GM18517 (cell line): ENCODE data around the gene MARCKSL1.
"Not testable (repeated sequence)": the region's sequence is repeated elsewhere in the genome, so short reads cannot be mapped to it uniquely, and the experiment has no call there.

Experiments
- ATAC-seq: cut with Tn5 transposase; IDR thresholded peaks from one replicate; pipeline ENCODE4 v1.9.1; 2021; ENCODE audit warnings: mild to moderate bottlenecking, moderate library complexity; ENCODE audit not compliant: unreplicated experiment

Gene MARCKSL1, protein sequence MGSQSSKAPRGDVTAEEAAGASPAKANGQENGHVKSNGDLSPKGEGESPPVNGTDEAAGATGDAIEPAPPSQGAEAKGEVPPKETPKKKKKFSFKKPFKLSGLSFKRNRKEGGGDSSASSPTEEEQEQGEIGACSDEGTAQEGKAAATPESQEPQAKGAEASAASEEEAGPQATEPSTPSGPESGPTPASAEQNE

DNA sequence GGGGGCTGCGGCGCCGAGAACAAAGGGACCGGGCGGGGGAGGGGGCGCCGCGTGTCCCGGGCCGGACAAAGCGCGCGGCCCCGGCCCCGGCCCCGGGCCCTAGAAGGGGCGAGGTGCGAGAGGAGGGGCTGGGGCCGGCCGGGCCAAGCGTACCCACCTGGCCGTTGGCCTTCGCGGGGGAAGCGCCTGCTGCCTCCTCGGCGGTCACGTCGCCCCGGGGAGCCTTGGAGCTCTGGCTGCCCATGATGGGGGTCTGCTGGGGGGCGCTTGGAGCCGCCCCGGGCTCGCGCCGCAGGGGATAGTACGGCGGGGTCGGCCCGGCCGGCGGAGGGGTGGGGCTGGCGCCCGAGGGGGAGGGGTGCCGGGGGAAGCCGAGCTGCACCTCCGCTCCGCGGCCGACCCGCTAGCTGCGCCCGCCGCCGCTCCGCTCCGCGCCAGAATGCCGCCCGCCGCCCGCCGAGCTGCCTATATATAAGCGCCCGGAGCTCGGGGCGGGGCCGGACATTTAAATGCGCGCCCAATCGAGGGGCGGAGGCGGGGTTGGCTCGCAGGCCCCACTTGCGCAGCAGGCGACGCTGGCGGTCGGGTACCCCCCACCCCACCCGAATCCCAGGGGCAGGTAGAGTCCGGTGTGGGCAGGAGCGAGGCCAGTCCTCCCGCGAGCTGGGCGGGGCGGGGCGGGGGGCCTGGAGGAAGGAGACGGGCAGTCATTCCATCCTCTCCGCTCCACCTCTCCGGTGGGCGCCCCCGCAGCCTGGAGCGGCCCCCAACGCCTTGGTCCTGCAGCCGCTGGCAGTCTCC lies at the start of gene MARCKSL1:
Gene MARCKSL1, minus strand, starts transcription at position 444 of the 801 bp plus-strand sequence. Its CDS starts 200 bp downstream, at position 244.
- ATAC-seq: peak; percentile 38

DNA sequence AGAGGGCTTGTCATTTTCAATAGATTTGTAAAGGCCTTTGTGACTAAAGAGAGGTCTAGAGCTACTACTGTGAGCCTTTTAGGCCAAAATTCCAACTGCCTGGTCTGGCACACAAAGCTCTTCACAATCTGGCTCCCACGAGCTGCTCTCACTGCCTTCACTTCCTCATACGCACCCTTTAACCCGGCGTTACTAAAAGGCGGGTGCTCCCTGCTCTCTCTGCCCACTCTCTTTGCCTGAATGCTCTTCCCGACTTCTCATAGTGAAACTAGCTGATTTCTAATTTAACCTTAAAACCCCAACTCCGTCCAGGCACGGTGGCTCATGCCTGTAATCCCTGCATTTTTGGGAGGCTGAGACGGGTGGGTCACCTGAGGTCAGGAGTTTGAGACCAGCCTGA lies 44.0 kb upstream of the MARCKSL1 start:
- no peak for ATAC-seq

DNA sequence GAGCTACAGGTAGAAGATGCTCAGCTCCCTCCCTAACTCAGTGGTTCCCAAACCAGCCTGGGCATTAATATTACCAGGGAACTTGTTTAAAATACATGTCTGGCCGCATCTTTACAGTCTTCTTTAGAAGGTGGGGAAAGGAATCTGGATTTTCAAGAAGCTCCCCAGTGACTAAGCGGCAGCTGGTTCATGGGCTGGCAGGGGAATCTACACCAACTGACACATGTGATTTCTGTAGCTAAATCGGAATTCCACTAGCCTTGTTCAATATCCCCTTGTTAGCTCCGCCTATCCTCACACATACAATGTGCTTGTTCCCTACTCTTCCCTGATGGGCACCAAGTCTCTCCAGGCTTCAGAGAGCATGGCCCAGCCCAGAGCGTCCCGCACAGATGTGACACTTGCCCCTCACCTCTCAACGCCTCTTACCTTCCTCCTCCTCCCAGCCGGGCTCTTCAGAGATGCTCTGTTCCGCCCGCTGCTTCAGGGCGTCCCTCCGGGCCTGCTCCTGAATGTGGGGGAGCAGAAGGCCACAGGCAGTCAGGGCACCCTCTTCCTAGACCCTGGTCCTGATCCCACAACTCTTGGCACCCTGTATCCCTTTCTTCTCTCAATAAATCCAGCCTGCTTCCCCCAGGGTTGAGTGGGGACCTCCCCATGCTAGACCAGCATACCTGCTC lies 41.6 kb upstream of the MARCKSL1 start:
- ATAC-seq: no peak

DNA sequence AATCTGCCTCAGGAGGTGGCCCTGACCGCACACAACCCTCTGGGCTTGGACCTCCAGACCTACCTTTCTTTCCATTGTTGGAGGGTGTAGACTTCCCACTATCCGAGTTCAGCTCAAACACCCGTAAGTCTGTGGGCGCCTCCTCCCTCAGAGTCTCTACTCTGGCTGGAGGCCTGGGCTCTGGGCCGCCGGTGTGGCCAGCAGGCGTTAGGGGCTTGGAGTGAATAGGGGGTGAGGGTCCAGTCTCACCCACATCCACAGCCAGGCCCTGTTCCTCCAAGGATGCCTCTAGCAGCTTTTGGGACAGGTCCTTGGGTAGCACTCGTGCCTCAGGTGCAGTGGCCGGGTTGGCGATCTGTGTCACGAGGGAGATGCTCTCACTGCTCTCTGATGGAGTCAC lies 40.2 kb upstream of the MARCKSL1 start:
- no peak for ATAC-seq

DNA sequence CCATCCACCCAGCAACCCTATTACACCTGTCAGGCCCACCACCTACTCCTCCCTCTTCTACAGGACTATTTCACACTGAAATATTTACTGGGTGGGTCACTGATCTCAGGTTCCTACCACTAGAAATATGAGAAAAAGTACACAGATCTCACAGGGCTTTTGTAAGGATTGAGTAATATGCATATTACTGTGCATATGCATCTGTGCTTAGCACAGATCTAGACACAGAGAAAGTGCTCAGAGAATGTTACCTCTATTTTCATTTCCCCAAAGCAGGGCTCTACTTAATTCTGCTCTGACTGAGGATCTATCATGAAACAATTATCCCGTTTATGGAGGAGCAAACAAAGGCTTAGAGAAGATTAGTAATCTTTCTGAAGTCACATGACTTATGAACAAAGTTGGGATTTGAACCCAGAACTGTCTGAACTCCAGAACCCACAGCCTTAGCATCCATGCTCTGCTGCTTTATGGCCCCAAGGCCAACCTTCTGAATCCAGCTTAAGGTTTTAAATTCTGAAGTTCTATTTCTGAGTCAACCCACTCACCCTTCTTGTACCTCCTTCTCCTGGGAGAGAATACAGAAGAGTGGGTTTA lies 38.1 kb upstream of the MARCKSL1 start:
- no peak for ATAC-seq

DNA sequence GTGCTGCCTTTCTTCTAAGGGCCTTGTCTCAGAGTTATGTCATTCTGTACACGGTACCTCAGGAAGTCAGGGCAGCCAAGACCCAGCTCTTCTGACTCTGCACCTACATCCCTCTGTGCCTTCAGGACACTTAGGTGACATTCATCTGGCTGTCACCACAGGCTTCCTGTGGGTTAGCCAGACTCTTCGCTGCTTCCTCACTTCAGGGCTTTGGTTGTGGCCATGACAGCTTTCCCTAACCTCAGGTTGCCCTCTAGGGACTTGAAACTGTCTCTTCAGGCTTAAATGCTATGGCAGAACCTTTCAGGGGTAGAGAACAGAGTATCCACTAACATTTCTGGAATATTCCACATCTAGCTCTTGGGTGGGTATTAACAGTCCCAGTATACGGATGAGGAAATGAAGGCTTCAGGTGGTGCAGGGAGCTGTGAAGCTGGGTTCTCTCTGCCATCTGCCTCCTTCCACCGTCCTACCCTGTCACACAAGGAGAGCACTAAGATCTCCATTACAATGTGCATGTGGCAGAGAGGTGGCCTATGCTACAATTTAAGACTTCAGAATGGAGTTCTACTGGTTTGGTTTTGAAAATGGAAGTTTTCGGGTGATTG lies 36.2 kb upstream of the MARCKSL1 start:
- ATAC-seq: no peak

DNA sequence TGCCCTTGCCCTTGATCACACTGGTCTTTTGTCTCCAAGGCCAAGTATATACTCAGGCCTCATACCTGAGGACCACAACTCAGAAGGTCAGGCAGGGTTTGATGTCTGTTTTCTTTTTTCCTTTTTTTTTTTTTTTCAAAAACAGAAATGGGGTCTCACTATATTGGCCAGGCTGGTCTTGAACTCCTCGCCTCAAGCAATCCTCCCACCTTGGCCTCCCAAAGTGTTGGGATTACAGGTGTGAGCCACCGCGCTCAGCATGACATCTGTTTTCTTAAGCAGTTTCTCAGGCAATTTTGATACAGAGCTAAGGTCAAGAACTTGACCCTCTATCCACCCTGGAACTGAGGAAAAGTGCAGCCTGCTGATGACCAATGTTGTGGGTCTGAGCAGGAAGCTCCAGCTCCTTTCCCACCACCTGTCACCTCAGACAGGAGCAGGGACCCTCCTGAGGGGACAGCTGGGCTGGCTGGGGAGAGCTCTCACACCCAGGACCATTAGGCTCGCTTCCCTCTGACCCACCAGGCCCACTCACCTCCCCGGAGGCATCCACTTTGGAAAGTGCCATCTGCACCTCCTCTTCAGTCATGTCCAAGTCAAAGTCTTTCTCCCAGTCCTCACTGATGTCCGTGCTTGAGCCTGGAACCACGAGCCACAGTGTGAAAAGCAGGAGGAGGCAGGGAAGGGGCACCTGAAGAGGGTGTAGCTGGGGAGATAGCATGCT lies 32.0 kb upstream of the MARCKSL1 start:
- no peak for ATAC-seq

DNA sequence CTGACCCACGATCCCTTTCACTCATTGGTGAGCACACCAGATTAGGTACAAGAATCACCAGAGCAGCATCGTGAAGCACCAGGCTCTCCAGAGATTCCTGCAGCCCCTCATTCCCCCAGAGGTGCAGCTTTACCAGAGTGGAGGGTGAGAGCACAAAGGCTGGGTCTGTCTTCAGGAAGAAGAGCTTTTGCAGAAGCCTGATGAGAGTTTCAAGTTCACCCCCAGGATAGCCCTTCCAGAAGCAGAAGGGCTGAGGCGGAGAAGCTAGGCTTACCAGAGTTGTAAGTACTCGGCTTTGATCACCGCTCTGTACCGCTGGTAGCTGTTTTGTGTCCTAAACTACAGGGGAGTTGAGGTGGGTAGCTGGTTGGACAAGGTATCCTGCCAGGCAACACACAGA lies 29.4 kb upstream of the MARCKSL1 start:
- ATAC-seq: no peak

DNA sequence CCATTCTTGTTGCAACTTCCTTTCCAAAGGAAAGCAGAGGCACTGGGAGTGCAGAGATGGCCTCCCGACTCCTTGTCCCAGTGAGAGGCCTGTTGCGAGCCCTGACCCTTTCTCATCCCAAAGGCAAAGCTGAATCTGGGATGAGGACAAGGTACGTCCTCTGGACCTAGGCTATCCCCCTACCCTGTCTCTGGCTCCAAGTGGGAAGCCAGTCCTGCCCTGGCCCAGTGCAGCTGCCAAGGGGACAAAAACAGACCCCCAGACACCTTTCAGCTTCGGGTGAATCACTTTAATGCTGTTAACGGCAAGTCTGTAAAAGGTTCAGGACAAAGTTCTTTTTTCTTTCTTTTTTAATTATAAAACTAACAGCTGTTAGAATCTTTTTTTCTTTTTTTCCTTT lies 28.8 kb upstream of the MARCKSL1 start:
- ATAC-seq: no peak

DNA sequence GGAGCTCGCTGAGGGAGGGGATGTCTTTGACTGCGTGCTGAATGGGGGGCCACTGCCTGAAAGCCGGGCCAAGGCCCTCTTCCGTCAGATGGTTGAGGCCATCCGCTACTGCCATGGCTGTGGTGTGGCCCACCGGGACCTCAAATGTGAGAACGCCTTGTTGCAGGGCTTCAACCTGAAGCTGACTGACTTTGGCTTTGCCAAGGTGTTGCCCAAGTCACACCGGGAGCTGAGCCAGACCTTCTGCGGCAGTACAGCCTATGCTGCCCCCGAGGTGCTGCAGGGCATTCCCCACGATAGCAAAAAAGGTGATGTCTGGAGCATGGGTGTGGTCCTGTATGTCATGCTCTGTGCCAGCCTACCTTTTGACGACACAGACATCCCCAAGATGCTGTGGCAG lies 27.7 kb upstream of the MARCKSL1 start:
- ATAC-seq: no peak

DNA sequence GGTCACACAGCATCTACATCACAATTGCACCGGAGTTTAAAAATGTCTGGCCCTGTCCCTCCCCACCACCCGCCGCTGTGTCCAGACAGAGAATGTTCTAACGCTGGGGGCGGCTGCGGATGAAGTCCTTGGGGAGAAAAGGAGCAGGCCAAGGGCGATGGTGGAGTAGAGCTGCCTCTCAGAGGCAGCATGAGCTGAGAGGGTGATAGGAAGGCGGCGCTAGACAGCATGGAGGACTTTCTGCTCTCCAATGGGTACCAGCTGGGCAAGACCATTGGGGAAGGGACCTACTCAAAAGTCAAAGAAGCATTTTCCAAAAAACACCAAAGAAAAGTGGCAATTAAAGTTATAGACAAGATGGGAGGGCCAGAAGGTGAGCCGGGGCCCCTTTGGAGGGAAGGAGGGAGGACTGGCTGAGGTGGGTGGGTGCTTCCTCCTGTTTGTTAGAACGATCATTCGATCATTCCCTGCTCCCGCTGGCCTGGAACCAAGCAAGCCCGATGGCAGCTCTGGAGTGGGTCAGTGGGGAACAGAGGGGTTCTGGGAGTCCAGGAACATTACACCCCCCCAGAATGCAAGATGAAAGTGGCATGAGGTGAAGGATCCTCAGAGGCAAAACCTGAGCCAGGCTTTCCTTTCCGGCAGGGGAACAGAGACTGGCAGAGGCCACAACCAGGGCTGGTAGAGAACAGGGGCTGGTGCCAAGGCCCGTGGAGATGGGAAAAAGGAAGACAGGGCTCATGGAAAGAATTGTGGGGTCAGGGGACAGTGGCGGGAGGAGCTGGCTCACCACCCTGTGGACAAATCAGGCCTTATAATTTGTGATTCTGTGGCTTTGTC lies 26.7 kb upstream of the MARCKSL1 start, which contains the start of the genes FAM229A and TSSK3:
Gene FAM229A, minus strand, starts transcription at position 12 of the 840 bp plus-strand sequence. CDS start 394 bp downstream, outside the sequence.
Gene TSSK3, plus strand, starts transcription at position 66 of the 840 bp plus-strand sequence. Its CDS starts 163 bp downstream, at position 229.
- no peak for ATAC-seq

DNA sequence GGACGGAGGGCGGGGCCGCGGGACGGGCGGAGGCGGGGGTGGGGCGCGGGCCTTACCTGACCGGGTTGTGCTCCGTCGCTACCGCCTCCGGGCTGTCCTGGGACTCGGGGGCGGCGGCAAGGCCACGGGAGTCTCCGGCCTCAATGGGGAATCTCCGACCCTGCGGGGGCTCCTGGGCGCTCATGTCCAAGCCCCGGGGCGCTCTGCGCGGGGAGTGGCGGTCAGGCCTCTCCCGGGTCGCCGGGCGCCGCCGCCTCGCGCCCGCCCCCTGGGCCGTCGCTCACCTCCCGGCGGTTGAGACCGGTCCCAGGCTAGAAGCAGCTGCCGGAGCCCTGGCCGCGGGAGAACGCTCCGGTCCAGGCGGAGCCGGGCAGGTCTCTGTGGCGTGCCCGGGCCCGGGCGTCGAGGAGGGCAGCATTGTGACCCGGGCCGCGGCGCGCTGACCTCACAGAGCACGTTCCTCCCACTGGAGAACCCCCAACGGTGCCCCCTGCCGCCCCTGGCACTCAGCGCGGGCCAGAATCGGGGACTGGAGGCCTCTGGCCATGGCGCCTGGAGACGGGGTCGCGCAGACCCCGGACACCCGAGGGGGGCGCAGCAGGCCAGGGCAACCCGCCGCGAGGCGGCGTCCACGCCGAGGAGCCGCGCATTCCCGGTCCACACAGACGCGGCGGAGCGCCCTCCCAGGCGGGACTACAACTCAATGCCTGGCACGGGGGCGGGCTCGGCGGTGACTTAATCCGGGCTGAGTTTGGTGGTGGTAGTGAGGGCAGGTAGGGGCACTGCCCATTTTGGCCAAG lies 25.8 kb upstream of the MARCKSL1 start:
- no peak for ATAC-seq

DNA sequence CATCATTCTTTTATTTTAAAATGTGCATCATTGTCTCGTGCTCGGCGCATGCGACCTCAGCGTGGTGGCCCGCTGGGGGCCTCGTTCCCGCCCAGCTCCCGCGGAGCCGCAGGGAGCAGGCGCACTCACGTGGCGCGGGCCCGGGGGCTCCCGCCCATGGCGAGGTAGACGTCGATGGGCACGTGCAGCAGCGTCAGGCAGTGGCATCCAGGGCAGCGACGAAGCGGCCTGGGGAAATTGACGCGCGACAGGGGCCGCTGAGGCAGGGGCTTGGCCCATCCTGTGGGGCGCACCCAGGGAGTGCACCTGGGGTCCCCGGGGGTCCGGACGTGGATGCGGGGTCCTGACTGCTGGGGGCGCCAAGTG lies 25.3 kb upstream of the MARCKSL1 start:
- ATAC-seq: no peak

DNA sequence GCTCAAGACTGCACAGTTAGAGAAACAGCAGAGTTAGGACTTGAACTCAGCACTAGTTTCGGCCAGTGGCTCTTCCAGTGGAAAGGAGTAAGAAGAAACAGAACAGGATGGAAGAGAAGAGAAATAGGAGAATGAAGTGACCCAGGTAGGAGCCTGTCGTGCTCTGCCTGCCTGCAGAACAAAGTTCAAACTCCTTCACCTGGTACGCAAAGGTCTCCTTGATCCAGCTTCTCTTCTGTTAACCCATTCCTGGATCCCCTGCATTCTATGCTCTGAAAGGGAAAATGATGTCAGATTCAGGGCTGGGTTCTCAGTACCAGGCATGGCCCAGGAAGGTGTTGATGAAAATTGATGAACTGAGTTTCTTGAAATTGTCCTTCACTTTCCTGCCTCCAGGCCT lies 22.4 kb upstream of the MARCKSL1 start:
- no peak for ATAC-seq

DNA sequence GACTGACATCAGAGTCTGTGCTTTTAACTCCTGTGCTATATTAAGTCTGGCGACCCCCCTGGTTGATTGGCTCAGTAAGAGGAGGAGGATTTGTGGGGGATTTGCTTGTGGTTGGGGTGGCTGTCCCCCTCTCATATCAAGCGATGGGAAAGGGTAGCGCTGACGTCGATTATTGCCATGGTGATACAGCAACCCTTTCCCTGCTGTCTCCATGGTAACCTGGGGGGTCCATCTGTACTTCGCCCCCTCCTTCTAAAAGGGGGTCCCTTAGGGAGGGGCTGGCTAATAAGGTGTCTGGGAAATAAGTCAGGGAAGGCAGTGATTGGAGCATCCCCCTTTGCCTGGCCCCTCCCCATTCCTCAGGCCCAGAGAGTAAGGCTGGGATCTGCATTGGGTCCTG lies 21.6 kb upstream of the MARCKSL1 start:
- no peak for ATAC-seq

DNA sequence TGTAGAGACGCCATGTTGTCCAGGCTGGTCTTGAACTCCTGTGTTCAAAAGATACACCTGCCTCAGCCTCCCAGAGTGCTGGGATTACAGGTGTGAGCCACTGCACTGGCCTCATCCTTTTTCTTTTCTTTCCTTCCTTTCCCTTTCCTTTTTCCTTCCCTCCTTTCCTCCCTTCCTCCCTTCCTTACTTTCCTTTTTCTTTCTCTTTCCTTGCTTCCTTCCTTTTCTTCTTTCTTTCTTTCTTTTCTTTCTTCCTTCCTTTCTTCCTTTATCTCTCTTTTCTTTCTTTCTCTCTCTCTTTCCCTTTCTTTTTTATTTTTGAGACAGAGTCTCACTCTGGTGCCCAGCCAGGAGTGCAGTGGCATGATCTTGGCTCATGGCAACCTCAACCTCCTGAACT lies 20.4 kb upstream of the MARCKSL1 start:
- ATAC-seq: no peak

DNA sequence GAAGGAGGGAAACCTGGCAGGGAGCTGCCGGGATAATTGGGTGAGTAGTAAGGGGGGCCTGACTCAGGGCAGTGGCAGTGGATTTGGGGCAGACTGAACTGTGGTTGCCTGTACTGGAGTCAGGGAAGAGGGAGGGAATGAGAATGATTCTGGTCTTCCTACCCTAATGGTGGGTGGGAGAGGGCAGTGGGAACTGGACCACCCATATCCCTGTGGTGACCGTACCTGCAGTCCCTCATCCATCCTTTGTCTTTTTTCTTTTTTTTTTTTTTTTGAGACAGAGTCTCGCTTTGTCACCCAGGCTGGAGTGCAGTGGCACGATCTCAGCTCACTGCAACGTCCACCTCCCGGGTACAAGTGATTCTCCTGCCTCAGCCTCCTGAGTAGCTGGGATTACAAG lies 19.7 kb upstream of the MARCKSL1 start:
- ATAC-seq: not testable (repeated sequence)

DNA sequence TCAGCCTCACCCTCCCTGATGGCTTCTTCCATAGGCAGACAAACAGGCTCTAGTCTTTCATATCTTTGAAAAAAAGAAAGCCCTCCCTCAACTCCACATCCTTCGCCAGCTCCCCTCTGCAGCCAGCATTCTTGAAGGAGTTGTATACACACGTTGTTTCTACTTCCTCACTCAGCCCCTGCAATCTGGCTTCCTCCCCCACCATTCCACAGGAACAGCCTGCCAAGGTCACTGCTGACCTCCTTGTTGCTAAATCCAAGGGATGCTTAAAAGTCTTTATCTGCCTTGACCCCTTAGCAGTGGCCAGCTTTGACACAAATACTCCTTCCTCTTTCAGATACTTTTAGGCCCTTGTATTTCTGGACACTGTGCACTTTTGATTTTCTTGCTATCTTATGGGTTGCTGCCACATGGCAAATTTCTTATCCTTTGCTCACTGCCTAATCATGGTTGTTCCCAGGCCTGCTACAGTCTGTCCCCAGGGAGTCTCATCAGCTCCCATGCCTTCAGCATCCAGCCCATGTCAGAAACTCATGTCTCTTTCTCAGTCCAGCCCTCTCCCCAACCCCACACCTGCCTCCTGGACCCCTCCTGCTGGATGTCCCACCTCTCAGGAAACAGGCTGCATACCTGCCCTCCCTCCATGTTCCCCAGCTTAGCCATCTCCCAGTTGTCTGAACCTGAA lies 18.0 kb upstream of the MARCKSL1 start:
- no peak for ATAC-seq
